Smooth muscle cell (in vitro differentiated cells): ENCODE results near the gene KCTD20. TPM values are rescaled to one million over a fixed set of nuclear protein-coding genes. Genes with fewer than 3 reads are reported as not detected.

Experiments used
- DNase-seq: peaks from one replicate; lab custom pipeline; 2025; ENCODE audit not compliant: unreplicated experiment; lab: John Stamatoyannopoulos, UW
- H2AFZ ChIP-seq: fragments of 200-600 bp; sonication (generic); 2 replicates; pipeline ENCODE4 v1.6.0; 2016; ENCODE audit warnings: antibody characterized with exemption, low read depth, mild to moderate bottlenecking
- H3F3A ChIP-seq: fragments of 200-600 bp; sonication (generic); 2 replicates; pipeline ENCODE4 v1.6.0; 2017; ENCODE audit warnings: antibody characterized with exemption, low read depth
- H3K27ac ChIP-seq: fragments of 200-600 bp; sonication (generic); 2 replicates; pipeline ENCODE4 v1.5.1; 2016; ENCODE audit warnings: low read depth, mild to moderate bottlenecking
- H3K27me3 ChIP-seq: fragments of 200-600 bp; sonication (generic); 2 replicates; pipeline ENCODE4 v1.6.1; 2016; ENCODE audit warnings: low read depth, mild to moderate bottlenecking
- H3K36me3 ChIP-seq: fragments of 200-600 bp; sonication (generic); 2 replicates; pipeline ENCODE4 v1.5.1; 2016; ENCODE audit warnings: low read depth
- H3K4me1 ChIP-seq: fragments of 200-600 bp; sonication (generic); 2 replicates; pipeline ENCODE4 v1.5.1; 2016; ENCODE audit warnings: low read depth
- H3K4me2 ChIP-seq: fragments of 200-600 bp; sonication (generic); 2 replicates; pipeline ENCODE4 v1.6.0; 2016; ENCODE audit warnings: mild to moderate bottlenecking
- H3K4me3 ChIP-seq: fragments of 200-600 bp; sonication (generic); 2 replicates; pipeline ENCODE4 v1.5.1; 2016; ENCODE audit warnings: mild to moderate bottlenecking
- H3K79me2 ChIP-seq: fragments of 200-600 bp; sonication (generic); 2 replicates; pipeline ENCODE4 v1.6.0; 2016; ENCODE audit warnings: low read depth, mild to moderate bottlenecking
- H3K9ac ChIP-seq: fragments of 200-600 bp; sonication (generic); 2 replicates; pipeline ENCODE4 v1.6.0; 2016; ENCODE audit warnings: low read depth
- H3K9me3 ChIP-seq: fragments of 200-600 bp; sonication (generic); replicated peaks from 2 replicates; pipeline ENCODE4 v1.5.1; 2016; ENCODE audit warnings: low read depth
- H4K20me1 ChIP-seq: fragments of 200-600 bp; sonication (generic); 2 replicates; pipeline ENCODE4 v1.6.0; 2016; ENCODE audit warnings: low read depth
- CTCF ChIP-seq: fragments of 200-600 bp; sonication (generic); IDR thresholded peaks from 2 replicates; pipeline ENCODE4 v1.5.1; 2017; ENCODE audit warnings: borderline replicate concordance, mild to moderate bottlenecking, antibody characterized with exemption; ENCODE audit not compliant: insufficient read depth, poor library complexity, severe bottlenecking
- WGBS: methylation state at CpG from one replicate; pipeline ENCODE4 v1.1.7; 2016; ENCODE audit warnings: low lambda C conversion rate; 5-methylcytosine and 5-hydroxymethylcytosine counted together
- polyA plus RNA-seq: library from polyadenylated mRNA; unstranded; fragments of >200 nt; fragmentation: Nextera tagmentation; extraction: Ambion mirVana; gene quantifications from 2 replicates; pipeline ENCODE4 v1.2.1, GENCODE V29; 2016
- total RNA-seq: library from RNA; depleted of rRNA; stranded (reverse); fragments of >200 nt; gene quantifications from 2 replicates; pipeline ENCODE4 v1.2.3, GENCODE V29; 2014

KCTD20 gene
- total and polyA plus RNA-seq, 2 experiments from 2014 or later, result 31.3 to 54.9 TPM

GRCh38 chr6:36524871-36525270 lies 82.1 kb downstream of the KCTD20 start:
- Histone ChIP-seq H3K4me3 (no peak overlapping the region), H3K9ac (no peak overlapping the region), H3F3A (no peaks in the 10 kb centered on the region), H3K9me3 (no peaks in the 10 kb centered on the region), H3K4me1 (no peaks in the 10 kb centered on the region), H3K27ac (no peak overlapping the region), H2AFZ (no peak overlapping the region), H3K36me3 (peaks cover 35% of the 10 kb centered on the region), H3K27me3 (no peaks in the 10 kb centered on the region), H4K20me1 (peaks cover 52% of the 10 kb centered on the region), H3K79me2 (peaks cover 29% of the 10 kb centered on the region), H3K4me2 (no peak overlapping the region)
- no peak for TF ChIP-seq CTCF
- no peak for DNase-seq
- WGBS, result 97% methylated on average over 5 of the region's 5 CpGs

- no peaks in the 10 kb centered on the region for H3K4me1 ChIP-seq
- TF ChIP-seq CTCF, result no peak
- no peaks in the 10 kb centered on the region for H3F3A ChIP-seq
- H4K20me1 ChIP-seq, result peaks cover 56% of the 10 kb centered on the region
- H3K27ac ChIP-seq, result no peak overlapping the region
- H3K9ac ChIP-seq, result no peak overlapping the region
- no peaks in the 10 kb centered on the region for H3K27me3 ChIP-seq
- H2AFZ ChIP-seq, result no peak overlapping the region
- H3K9me3 ChIP-seq, result no peaks in the 10 kb centered on the region
- H3K4me2 ChIP-seq, result no peak overlapping the region
- H3K36me3 ChIP-seq, result peaks cover 30% of the 10 kb centered on the region
- no peak for DNase-seq
- peaks cover 33% of the 10 kb centered on the region for H3K79me2 ChIP-seq
- WGBS, result 93% methylated on average over 2 of the region's 2 CpGs
- H3K4me3 ChIP-seq, result no peak overlapping the region
Observed at GRCh38 chr6:36525346-36525745, 82.5 kb downstream of the KCTD20 start.

GRCh38 chr6:36526066-36526465 lies 83.3 kb downstream of the KCTD20 start:
- WGBS, result 100% methylated on average over 2 of the region's 2 CpGs
- H3K27me3 ChIP-seq, result no peaks in the 10 kb centered on the region
- H3F3A ChIP-seq, result no peaks in the 10 kb centered on the region
- H4K20me1 ChIP-seq, result peaks cover 61% of the 10 kb centered on the region
- H3K79me2 ChIP-seq, result peaks cover 41% of the 10 kb centered on the region
- no peak for DNase-seq
- H3K9ac ChIP-seq, result no peak overlapping the region
- no peaks in the 10 kb centered on the region for H3K4me1 ChIP-seq
- H3K9me3 ChIP-seq, result no peaks in the 10 kb centered on the region
- no peak overlapping the region for H2AFZ ChIP-seq
- no peak for TF ChIP-seq CTCF
- H3K4me3 ChIP-seq, result no peak overlapping the region
- H3K27ac ChIP-seq, result no peak overlapping the region
- no peak overlapping the region for H3K4me2 ChIP-seq
- H3K36me3 ChIP-seq, result peaks cover 26% of the 10 kb centered on the region

- Histone ChIP-seq H3K4me3 (no peak overlapping the region), H3K27ac (no peak overlapping the region), H3K4me1 (no peaks in the 10 kb centered on the region), H3K36me3 (peaks cover 5% of the 10 kb centered on the region), H3F3A (no peaks in the 10 kb centered on the region), H2AFZ (no peak overlapping the region), H3K79me2 (peaks cover 87% of the 10 kb centered on the region), H3K9me3 (no peaks in the 10 kb centered on the region), H3K4me2 (no peak overlapping the region), H3K9ac (no peak overlapping the region), H3K27me3 (no peaks in the 10 kb centered on the region), H4K20me1 (peaks cover 95% of the 10 kb centered on the region)
- 95% methylated on average over 1 of the region's 1 CpG for WGBS
- DNase-seq, result no peak
- no peak for TF ChIP-seq CTCF
Observed at GRCh38 chr6:36533321-36533720, 90.5 kb downstream of the KCTD20 start.
